IPS DF 4.7 (cell line): Measurements from ENCODE around the gene MRNIP.

ENCODE experiments used
- DNase-seq: peaks from one replicate; pipeline ENCODE4 v3.0.0-alpha.2; 2013; ENCODE audit warnings: low spot score; ENCODE audit errors: extremely low read depth

Gene MRNIP

GRCh38 chr5:179887802-179888201 is 29.2 kb upstream of the MRNIP start:
- no peak for DNase-seq

DNA sequence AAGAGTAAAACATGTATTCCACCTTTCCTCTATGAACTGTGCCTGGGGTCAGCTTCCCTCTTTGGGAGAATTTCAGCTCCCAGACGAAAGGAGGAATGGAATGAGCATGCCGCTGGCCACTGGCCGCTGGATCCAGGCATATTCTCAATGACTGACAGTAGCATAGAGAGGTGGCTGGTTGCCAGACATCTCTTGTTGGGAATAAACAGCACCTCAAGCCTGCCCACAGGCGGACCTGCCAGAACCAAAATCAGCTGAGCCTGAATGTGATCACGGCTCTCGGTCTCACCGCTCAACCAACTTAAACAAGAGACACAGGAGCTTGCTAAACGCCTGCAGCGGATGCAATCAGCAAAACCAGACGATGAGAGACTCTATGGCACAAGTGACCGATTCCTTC is 28.5 kb upstream of the MRNIP start:
- DNase-seq, result no peak

DNA sequence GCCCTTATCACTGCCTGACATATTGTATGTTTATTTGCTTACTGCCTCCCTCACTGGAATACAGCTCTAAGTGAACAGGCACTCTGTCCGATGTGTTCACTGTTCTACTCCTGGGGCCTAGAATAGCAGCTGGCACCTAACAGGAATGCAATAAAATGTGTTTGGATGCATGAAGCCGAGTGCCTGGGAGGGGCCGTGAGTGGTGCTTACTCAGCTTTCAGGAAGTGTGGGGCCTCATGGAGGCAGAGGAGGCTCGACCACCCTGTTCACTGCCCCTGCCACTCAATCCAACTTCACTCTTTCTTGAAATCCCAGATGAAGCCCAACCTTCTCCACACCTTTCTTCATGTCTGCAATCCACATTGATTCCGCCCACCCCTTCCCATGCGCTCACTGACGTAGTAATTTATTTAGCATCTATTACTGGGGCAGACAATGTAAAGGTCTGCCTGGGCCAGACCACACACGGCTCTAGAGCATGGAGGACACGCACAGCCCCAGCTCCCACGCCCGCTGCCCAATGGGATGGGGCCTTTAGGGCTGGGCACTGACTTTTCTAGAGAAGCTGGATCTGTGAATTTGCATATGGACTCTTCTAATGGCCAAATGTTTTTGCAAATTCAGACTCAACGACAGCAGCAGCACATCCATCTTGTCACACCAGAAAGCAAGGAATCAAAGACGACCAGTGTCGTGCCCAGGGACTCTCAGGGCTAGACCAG is 27.7 kb upstream of the MRNIP start:
- DNase-seq, result no peak

- DNase-seq, result no peak
Observed at GRCh38 chr5:179885491-179886090, 27.0 kb upstream of the MRNIP start.

DNA sequence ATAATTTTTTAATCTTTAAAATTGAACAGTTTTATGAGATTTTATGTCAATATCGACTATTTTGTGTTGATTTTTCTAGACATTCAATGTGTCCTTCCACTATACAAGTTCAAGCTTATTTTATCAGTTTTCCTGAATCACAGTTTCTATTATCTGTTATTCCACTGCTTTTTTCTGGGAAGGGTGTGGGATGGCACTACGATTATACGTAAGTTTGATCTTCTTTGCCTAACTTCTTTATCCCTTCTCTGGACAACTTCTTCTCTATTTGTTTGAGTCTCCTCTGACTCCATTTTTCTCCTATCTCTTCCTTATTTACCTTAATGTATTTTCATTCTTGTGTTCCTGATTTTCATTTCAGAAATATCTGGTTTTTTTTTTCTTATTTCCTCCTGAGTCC is 24.5 kb upstream of the MRNIP start:
- DNase-seq, result no peak

DNA sequence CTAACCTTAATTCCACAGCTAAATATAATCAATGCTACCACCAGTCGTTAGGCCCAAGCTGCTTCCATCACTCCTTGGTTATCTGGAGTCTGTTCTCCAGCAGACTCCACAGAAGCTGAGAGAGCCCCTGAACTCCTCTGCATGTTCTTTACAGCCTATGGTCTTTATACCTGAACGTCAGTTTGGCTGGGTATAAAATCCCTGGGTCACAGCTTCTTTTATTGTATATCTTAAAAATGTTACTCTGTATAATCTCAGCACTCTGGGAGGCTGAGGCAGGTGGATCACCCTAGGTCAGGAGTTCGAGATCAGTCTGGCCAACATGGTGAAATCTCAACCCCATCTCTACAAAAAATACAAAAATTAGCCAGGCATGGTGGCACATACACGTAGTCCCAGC is 23.7 kb upstream of the MRNIP start:
- DNase-seq, result no peak

DNA sequence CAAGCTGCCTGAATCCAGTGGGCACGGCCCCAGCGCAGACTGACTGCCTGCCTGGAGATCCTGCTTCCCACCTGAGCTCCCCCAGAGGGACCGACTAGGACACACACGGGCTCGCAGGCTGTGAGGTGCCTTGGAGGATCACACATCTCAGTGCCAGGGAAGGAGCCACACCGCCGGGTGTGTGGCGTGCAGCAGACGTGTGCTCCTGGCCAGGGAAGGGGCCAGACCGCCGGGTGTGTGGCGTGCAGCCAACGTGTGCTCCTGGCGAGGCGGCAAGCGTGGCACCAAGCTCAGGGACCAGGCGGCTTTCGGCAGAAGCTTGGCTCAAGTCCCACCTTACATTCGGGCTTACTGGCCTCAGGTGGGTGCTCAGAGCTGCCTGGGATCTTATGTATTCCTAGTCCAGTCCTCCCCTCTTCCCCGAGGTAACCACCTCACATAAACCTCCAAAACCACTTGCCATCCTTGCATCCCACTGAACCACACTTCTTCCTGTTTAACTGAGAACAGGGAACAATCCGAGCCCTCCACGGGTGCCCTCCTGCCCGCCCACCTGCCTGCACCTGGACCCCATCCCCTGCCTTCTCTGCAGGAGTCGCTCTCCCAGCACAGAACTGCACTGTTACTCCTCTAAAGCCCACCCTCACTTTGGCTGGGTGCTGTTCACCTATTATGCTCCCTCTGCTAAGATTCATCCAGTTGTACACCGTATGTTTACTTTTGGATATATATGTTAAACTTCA is 22.4 kb upstream of the MRNIP start:
- no peak for DNase-seq

GRCh38 chr5:179880066-179880650 is 21.5 kb upstream of the MRNIP start:
- no peak for DNase-seq

GRCh38 chr5:179879690-179880010 is 21.0 kb upstream of the MRNIP start:
- DNase-seq, result no peak

- no peak for DNase-seq
Observed at GRCh38 chr5:179879003-179879689, 20.5 kb upstream of the MRNIP start.

- no peak for DNase-seq
Observed at GRCh38 chr5:179878222-179879002, 19.8 kb upstream of the MRNIP start.

- DNase-seq, result no peak
Observed at GRCh38 chr5:179876610-179876952, 18.0 kb upstream of the MRNIP start.

DNA sequence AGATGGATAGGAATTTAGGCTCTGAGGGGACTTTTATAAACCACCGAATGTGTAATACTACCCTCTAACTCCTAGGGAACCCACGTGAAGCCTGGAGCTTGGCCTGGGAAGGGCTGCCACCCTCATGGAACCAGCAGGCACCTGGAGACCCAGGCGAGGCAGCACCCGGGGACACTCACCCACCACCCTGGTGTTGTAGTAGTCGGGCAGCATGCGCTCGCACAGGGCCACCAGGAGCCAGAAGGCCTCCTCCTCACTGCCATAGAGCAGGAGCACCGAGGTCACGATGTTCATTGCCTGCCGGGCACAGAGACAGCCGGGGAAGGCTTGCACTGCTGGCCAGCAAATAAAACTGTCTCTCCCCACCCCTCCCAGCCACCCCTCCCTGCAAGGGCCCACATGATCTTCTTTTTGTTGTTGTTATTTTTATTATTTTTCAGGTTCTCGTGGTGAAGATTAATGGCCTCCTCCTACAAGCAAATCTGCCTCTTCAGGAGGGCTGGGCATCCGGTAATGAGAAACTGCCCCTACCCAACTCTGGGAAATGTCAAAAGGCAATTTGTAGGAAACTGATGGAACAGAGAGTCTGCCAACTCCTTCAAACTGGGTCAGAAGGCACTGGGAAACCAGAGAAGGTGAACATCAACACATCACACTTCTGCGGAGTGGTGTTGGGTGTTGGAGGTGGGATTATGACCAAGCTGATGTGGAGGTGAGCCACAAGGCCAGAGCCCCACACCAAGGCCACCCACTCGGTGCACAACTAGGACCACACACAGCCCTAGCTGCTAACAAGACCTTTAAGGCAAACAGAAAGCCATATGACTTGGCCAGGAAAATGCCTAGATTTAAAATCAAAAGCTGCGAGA is 17.4 kb upstream of the MRNIP start:
- DNase-seq, result no peak

GRCh38 chr5:179874536-179875292 is 16.1 kb upstream of the MRNIP start:
- no peak for DNase-seq

- no peak for DNase-seq
Observed at GRCh38 chr5:179874136-179874535, 15.5 kb upstream of the MRNIP start.

- DNase-seq, result no peak
Observed at GRCh38 chr5:179873588-179874110, 15.0 kb upstream of the MRNIP start.

DNA sequence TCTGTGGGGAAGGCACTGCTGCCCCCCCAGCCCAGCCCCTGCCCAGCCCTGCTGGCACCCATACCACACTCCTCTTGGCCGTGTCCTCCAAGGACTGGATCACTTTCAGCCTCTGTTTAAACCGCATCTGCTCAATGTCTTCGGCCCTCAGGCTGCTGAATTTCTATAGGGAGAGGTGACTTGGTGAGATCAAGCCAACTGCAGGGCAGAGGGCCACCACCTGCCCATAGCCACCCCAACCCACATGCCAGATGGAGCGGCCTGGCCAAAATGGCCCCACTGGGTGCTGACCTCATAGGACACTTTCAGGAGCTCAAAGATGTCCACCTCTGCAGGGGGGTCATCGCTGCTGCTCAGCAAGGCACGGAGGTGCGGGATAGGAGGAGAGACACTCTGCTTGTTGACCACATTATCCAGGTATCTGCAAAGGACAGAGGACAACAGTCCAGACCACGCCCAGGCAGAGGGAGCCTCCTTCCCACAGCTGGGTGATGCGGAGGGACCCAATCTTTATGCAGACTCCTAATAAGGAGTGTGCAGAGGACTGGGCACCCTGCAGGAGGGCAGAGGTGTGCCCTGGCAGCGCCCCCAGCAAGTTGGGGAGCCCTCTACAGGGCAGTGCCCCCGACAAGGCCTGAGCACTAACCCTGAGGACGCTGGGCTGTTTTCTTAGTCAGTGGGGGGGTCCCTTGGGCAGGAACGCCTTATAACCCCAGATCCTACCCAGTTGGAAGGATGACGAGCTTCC is 14.4 kb upstream of the MRNIP start:
- DNase-seq, result no peak

GRCh38 chr5:179872055-179872827 is 13.6 kb upstream of the MRNIP start:
- DNase-seq, result no peak
